Measurements from ENCODE around the gene CACHD1.

CACHD1 gene

GRCh38 chr1:64650411-64650810 is 180.5 kb downstream of the CACHD1 start:
- no peak for DNase-seq (ENCODE audit: low read depth in 1 of 2, low spot score in 1 of 2)

- DNase-seq (ENCODE audit: low read depth in 1 of 2, low spot score in 1 of 2), result no peak
Observed at GRCh38 chr1:64651841-64652240, 181.9 kb downstream of the CACHD1 start.

GRCh38 chr1:64653466-64653865 is 183.5 kb downstream of the CACHD1 start:
- no peak for DNase-seq (ENCODE audit: low read depth in 1 of 2, low spot score in 1 of 2)

- DNase-seq (ENCODE audit: low read depth in 1 of 2, low spot score in 1 of 2), result no peak
Observed at GRCh38 chr1:64654519-64655341, 184.8 kb downstream of the CACHD1 start.

- no peak for DNase-seq (ENCODE audit: low read depth in 1 of 2, low spot score in 1 of 2)
Observed at GRCh38 chr1:64655861-64656260, 185.9 kb downstream of the CACHD1 start.

GRCh38 chr1:64659478-64660138 is 189.7 kb downstream of the CACHD1 start:
- DNase-seq (ENCODE audit: low read depth in 1 of 2, low spot score in 1 of 2), result no peak

- no peak for DNase-seq (ENCODE audit: low read depth in 1 of 2, low spot score in 1 of 2)
Observed at GRCh38 chr1:64663668-64664067, 193.7 kb downstream of the CACHD1 start.

GRCh38 chr1:64664299-64664698 is 194.4 kb downstream of the CACHD1 start:
- DNase-seq (ENCODE audit: low read depth in 1 of 2, low spot score in 1 of 2), result no peak

GRCh38 chr1:64669098-64669675 is 199.3 kb downstream of the CACHD1 start:
- no peak for DNase-seq (ENCODE audit: low read depth in 1 of 2, low spot score in 1 of 2)

GRCh38 chr1:64675718-64676345 is 205.9 kb downstream of the CACHD1 start:
- no peak for DNase-seq (ENCODE audit: low read depth in 1 of 2, low spot score in 1 of 2)

- no peak for DNase-seq (ENCODE audit: low read depth in 1 of 2, low spot score in 1 of 2)
Observed at GRCh38 chr1:64676386-64676785, 206.5 kb downstream of the CACHD1 start.

GRCh38 chr1:64677532-64677931 is 207.6 kb downstream of the CACHD1 start:
- DNase-seq (ENCODE audit: low read depth in 1 of 2, low spot score in 1 of 2), result no peak

GRCh38 chr1:64678366-64678765 is 208.4 kb downstream of the CACHD1 start:
- no peak for DNase-seq (ENCODE audit: low read depth in 1 of 2, low spot score in 1 of 2)

GRCh38 chr1:64679177-64679576 is 209.2 kb downstream of the CACHD1 start:
- DNase-seq (ENCODE audit: low read depth in 1 of 2, low spot score in 1 of 2), result no peak

- DNase-seq (ENCODE audit: low read depth in 1 of 2, low spot score in 1 of 2), result no peak
Observed at GRCh38 chr1:64680599-64680998, 210.7 kb downstream of the CACHD1 start.

- DNase-seq (ENCODE audit: low read depth in 1 of 2, low spot score in 1 of 2), result no peak
Observed at GRCh38 chr1:64681043-64681442, 211.1 kb downstream of the CACHD1 start.

GRCh38 chr1:64683419-64683818 is 213.5 kb downstream of the CACHD1 start:
- DNase-seq (ENCODE audit: low read depth in 1 of 2, low spot score in 1 of 2), result no peak

GRCh38 chr1:64685217-64685616 is 215.3 kb downstream of the CACHD1 start:
- no peak for DNase-seq (ENCODE audit: low read depth in 1 of 2, low spot score in 1 of 2)

- no peak for DNase-seq (ENCODE audit: low read depth in 1 of 2, low spot score in 1 of 2)
Observed at GRCh38 chr1:64685765-64686341, 215.9 kb downstream of the CACHD1 start.

- no peak for DNase-seq (ENCODE audit: low read depth in 1 of 2, low spot score in 1 of 2)
Observed at GRCh38 chr1:64686828-64687724, 217.1 kb downstream of the CACHD1 start.
